Activated CD4-positive, alpha-beta T cell treated with anti-CD3 and anti-CD28 coated beads for 1 hour (primary cell): Measurements from ENCODE around the gene RGS18.
"Not testable (repeated sequence)": the region's sequence is repeated elsewhere in the genome, so short reads cannot be mapped to it uniquely, and the experiment has no call there.

Experiments used
- DNase-seq: peaks from one replicate; pipeline ENCODE4 v3.0.0-alpha.2; 2020

RGS18 gene

DNA sequence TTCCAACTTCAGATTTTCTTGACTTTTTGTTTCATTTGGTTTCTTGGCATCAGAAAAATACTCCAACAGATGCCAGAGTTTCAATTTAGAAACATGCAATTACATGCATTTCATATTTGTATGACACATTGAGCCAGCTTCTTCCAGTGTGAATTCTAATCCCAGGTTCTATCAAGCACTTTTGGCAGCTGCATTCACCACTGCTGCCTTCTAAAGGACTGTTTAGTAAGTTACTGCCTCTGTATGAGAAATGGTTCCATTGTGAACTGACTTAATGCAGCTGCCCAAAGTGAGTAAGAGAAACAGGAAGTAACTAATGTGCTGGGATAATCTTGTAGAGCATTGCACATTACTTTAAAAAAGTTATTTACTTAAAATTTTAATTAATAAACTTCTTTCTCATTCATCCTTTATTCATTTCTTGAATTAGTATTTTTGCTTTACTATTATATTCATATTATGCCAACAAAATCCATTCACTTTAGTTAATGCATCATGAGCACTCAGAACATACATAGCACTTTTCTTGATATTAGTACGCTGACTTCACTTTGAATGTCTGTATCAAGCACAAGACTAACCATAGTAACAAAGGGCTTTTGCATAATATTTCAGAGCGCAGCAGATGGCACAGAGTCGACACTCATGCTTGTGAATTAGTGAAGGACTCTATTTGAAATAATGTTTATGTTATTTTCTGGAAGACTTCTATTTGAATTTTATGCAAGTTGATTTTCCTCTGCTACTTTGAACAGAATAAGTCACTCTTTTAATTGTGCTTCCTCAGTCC, 9.8 kb downstream of the RGS18 start:
- no peak for DNase-seq

GRCh38 chr1:192168964-192169363, 10.7 kb downstream of the RGS18 start:
- DNase-seq, result no peak

- no peak for DNase-seq
These were observed 12.1 kb downstream of the RGS18 start for GRCh38 chr1:192170196-192170984.

GRCh38 chr1:192171123-192171522, 12.9 kb downstream of the RGS18 start:
- DNase-seq, result no peak

GRCh38 chr1:192175971-192176370, 17.7 kb downstream of the RGS18 start:
- DNase-seq, result no peak

DNA sequence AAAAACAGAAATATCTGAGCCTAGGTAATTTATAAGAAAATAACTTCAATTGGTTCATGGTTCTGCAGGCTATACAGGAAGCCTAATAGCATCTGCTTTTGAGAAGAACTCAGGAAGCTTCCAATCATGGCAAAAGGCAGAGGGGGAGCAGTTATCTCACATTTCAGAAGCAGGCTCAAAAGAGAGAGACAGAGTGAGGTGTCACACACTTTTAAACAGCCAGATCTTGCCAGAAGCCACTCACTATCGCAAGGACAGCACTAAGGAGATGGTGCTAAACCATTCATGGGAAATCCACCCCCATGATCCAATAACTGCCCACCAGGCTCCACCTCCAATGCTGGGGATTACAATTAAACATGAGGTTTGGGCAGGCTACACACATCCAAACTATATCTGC, 25.5 kb downstream of the RGS18 start:
- no peak for DNase-seq

DNA sequence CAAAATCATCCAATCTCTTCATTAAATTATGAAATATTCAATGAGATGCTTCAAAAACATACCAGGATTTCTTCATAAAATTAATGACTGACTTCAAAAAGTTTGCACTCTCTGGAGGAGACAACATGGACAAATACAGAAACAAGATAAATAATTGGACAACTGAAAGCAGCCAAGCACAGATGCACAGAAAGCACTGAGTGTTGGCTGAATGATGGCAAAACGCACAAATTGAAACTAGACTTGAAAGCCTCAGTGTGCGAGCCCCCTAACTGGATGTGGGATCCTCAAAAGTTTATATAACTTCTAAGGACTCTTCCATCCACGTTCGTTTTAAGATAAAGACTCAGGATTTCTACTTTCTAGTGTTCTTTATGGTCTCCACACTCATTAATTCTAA, 27.9 kb downstream of the RGS18 start:
- no peak for DNase-seq

GRCh38 chr1:192190066-192190465, 31.8 kb downstream of the RGS18 start:
- no peak for DNase-seq

- DNase-seq, result no peak
These were observed 43.0 kb downstream of the RGS18 start for GRCh38 chr1:192201303-192201702.

DNA sequence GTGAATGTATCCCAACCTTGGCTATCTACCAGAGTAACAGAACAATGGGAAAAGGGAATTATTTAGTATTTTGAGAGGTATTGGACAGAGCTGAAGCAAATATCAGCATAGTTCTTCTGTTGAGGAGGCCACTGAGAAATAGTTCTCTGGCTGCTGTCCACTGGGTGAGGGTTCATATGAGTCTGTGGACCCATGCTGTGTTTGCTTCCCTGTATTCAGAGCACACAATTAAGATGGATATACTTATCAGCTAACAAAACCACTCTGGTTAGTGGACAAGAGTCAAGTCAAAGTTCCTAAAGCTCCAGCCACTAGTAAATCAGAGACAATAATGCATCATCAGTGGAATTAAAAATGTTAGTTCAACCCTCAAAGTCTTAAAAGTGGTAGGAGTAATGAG, 66.1 kb downstream of the RGS18 start:
- no peak for DNase-seq

DNA sequence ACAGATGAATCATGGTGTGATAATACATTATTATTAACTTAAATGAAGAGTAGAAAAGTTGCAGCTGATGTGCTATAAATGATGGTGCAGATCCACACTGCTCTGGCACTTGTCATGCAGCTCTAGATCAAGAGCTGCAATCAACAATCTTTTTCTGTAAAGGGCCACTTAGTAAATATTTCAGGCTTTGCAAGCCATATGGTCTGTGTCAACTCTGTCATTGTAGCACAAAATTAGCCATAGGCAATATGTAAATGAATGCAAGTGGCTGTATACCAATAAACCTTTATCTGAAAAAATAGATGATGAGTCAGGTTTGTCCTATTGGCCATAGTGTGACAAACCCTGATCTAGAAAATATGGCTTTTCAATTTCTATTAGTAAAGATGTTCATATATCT, 66.6 kb downstream of the RGS18 start:
- DNase-seq, result no peak

DNA sequence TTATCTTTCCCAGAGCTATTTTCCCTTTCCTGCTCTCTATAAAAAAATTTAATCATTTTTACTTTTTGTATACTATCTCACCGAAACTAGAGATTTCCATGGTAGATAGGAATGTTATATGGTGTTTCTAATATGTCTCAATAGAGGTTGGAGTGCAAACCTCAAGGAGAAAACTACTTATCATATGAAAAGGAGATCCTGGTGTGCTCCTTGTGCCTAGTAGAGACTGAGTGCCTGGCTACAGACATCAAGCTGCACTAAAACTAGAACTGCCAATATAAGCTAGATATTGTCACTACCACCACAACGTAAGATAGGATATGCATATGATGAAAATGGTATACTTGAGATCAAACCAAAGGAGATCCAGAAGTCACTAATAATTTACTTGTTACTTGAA, 67.0 kb downstream of the RGS18 start:
- no peak for DNase-seq

GRCh38 chr1:192225703-192226102, 67.4 kb downstream of the RGS18 start:
- no peak for DNase-seq

DNA sequence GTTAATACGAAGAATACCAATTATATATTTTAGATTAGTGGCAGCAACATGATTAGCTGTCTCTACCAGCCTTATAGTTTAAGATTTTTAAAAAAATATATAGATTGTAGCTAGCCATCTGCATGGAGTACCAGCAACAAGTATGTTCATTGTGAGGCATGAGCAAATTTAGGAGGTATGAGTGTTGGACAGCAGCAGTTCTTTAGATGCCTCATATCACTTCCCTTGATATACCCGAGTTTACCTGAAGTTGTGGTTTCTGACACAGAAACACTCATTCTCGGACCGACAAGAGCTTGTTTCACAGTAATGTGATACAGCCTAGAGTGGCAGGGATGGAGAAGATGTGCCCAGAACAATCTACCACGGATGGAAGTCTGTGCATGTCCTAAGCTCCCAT, 69.1 kb downstream of the RGS18 start:
- no peak for DNase-seq

GRCh38 chr1:192227980-192228379, 69.7 kb downstream of the RGS18 start:
- not testable (repeated sequence) for DNase-seq

DNA sequence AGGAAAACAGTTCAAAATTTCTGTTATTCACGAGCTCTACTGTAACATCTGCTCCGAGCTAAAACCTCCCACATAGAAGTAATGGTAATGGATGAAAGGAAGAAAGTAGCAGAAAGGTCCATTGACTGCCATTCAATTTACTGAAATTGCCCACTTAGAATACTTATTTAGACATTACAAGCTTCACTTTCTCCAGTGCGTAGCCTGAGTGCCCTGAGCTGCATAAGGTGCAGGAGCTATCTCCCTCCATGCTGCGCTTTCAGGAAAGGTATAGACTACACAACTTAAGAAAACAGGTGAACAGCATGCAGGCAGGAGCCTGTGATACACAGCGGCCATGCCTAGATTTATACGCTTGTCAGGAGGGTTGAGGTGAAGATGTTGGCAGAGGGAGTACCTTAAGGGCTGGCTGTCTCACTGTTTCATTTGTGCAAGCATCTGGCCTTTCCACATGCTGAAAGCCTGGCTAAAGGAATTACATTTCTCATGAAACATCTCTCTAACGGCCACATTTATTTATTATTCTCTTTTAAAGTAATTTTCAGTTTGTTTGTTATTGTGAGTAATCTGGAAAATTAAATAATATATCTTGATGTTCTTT, 74.7 kb downstream of the RGS18 start:
- no peak for DNase-seq

GRCh38 chr1:192235127-192235526, 76.9 kb downstream of the RGS18 start:
- no peak for DNase-seq
